Neural progenitor cell (in vitro differentiated cells): Measurements from ENCODE around the gene PDLIM5.

Experiments
- CTCF ChIP-seq: fragments of 200-600 bp; sonication (generic); IDR thresholded peaks from 2 replicates; pipeline ENCODE4 v1.5.1; 2017; ENCODE audit warnings: antibody characterized with exemption, mild to moderate bottlenecking
- EZH2 ChIP-seq: fragments of 200-600 bp; sonication (generic); IDR thresholded peaks from 2 replicates; pipeline ENCODE4 v1.6.1; 2017; ENCODE audit warnings: antibody characterized with exemption, mild to moderate bottlenecking, moderate library complexity
- EZH2phosphoT487 ChIP-seq: fragments of 200-600 bp; sonication (generic); IDR thresholded peaks from 2 replicates; pipeline ENCODE4 v1.6.1; 2017; ENCODE audit warnings: antibody characterized with exemption

GRCh38 chr4:94441838-94442237 lies 9.9 kb upstream of the PDLIM5 start:
- TF ChIP-seq CTCF, result no peak
- no peak for TF ChIP-seq EZH2phosphoT487
- TF ChIP-seq EZH2, result no peak
